H9 (cell line): ENCODE data around the gene SNX25. TPM values are rescaled to one million over a fixed set of nuclear protein-coding genes. Genes with fewer than 3 reads are reported as not detected.

Experiments used
- DNase-seq: peaks from one replicate; pipeline ENCODE4 v3.0.0-alpha.2; 2017
- H2AFZ ChIP-seq: one replicate; pipeline ENCODE4 v1.6.1; 2013; ENCODE audit warnings: mild to moderate bottlenecking, low read length, control low read depth, moderate library complexity
- H2AK5ac ChIP-seq: 2 replicates; pipeline ENCODE4 v1.6.1; 2013; ENCODE audit warnings: low read length, control low read depth, mixed read lengths; ENCODE audit not compliant: insufficient read length
- H2BK120ac ChIP-seq: one replicate; pipeline ENCODE4 v1.6.1; 2013; ENCODE audit warnings: low read depth, mild to moderate bottlenecking, low read length, control low read depth, inconsistent platforms; ENCODE audit not compliant: poor library complexity, severe bottlenecking
- H2BK12ac ChIP-seq: 2 replicates; pipeline ENCODE4 v1.6.1; 2013; ENCODE audit warnings: low read length, control low read depth, mixed read lengths, low read depth; ENCODE audit not compliant: insufficient read length
- H2BK15ac ChIP-seq: 2 replicates; pipeline ENCODE4 v1.6.1; 2013; ENCODE audit warnings: low read depth, low read length, control low read depth
- H2BK20ac ChIP-seq: one replicate; pipeline ENCODE4 v1.6.1; 2013; ENCODE audit warnings: low read depth, mild to moderate bottlenecking, low read length, control low read depth, inconsistent platforms; ENCODE audit not compliant: poor library complexity, severe bottlenecking
- H2BK5ac ChIP-seq: 2 replicates; pipeline ENCODE4 v1.6.1; 2013; ENCODE audit warnings: low read length, control low read depth, mixed read lengths; ENCODE audit not compliant: insufficient read length
- H3K14ac ChIP-seq: 2 replicates; pipeline ENCODE4 v1.6.1; 2013; ENCODE audit warnings: low read length, control low read depth; ENCODE audit not compliant: insufficient read depth
- H3K18ac ChIP-seq: 2 replicates; pipeline ENCODE4 v1.6.1; 2013; ENCODE audit warnings: low read depth, mild to moderate bottlenecking, mixed read lengths, low read length, control low read depth; ENCODE audit not compliant: insufficient read length
- H3K23ac ChIP-seq: 2 replicates; pipeline ENCODE4 v1.6.1; 2013; ENCODE audit warnings: low read length, control low read depth, mixed read lengths, low read depth; ENCODE audit not compliant: insufficient read length
- H3K23me2 ChIP-seq: 2 replicates; pipeline ENCODE4 v1.6.1; 2013; ENCODE audit warnings: low read depth, mild to moderate bottlenecking, mixed read lengths, low read length, control low read depth; ENCODE audit not compliant: insufficient read length, poor library complexity, severe bottlenecking
- H3K27ac ChIP-seq: 2 replicates; pipeline ENCODE4 v1.5.1; 2013; ENCODE audit warnings: low read length, control low read depth, mixed read lengths, low read depth; ENCODE audit not compliant: insufficient read length
- H3K27me3 ChIP-seq: 2 replicates; pipeline ENCODE4 v1.6.1; 2013; ENCODE audit warnings: low read length, control low read depth, inconsistent platforms; ENCODE audit not compliant: insufficient read depth
- H3K4ac ChIP-seq: 2 replicates; pipeline ENCODE4 v1.6.1; 2013; ENCODE audit warnings: low read depth, mild to moderate bottlenecking, control low read depth, inconsistent platforms, low read length, moderate library complexity
- H3K4me1 ChIP-seq: 2 replicates; pipeline ENCODE4 v1.6.1; 2013; ENCODE audit warnings: low read length, control low read depth, inconsistent platforms; ENCODE audit not compliant: insufficient read depth
- H3K4me2 ChIP-seq: 2 replicates; pipeline ENCODE4 v1.6.1; 2013; ENCODE audit warnings: low read length, control low read depth, mixed read lengths; ENCODE audit not compliant: insufficient read length, insufficient read depth
- H3K56ac ChIP-seq: 2 replicates; pipeline ENCODE4 v1.6.1; 2013; ENCODE audit warnings: low read depth, mild to moderate bottlenecking, mixed read lengths, low read length, control low read depth; ENCODE audit not compliant: insufficient read length
- H3K79me1 ChIP-seq: 2 replicates; pipeline ENCODE4 v1.6.1; 2013; ENCODE audit warnings: low read depth, mild to moderate bottlenecking, moderate library complexity, low read length, control low read depth, inconsistent platforms; ENCODE audit not compliant: insufficient read depth, poor library complexity, severe bottlenecking
- H3K79me2 ChIP-seq: 2 replicates; pipeline ENCODE4 v1.6.1; 2013; ENCODE audit warnings: low read length, control low read depth, inconsistent platforms; ENCODE audit not compliant: insufficient read depth
- H3K9ac ChIP-seq: 2 replicates; pipeline ENCODE4 v1.6.1; 2013; ENCODE audit warnings: low read length, control low read depth, mixed read lengths; ENCODE audit not compliant: insufficient read length; ENCODE audit errors: extremely low read depth
- H3K9me3 ChIP-seq: one replicate; pipeline ENCODE4 v1.6.1; 2013; ENCODE audit warnings: low read depth, low read length, inconsistent platforms; ENCODE audit not compliant: control insufficient read depth
- H3T11ph ChIP-seq: one replicate; pipeline ENCODE4 v1.6.1; 2013; ENCODE audit warnings: mild to moderate bottlenecking, low read length, control low read depth, inconsistent platforms
- H4K20me1 ChIP-seq: one replicate; pipeline ENCODE4 v1.6.1; 2013; ENCODE audit not compliant: control insufficient read depth, insufficient read length, insufficient read depth
- H4K5ac ChIP-seq: 2 replicates; pipeline ENCODE4 v1.6.1; 2013; ENCODE audit warnings: low read depth, mild to moderate bottlenecking, mixed read lengths, low read length, control low read depth; ENCODE audit not compliant: insufficient read length
- H4K8ac ChIP-seq: replicated peaks from 2 replicates; pipeline ENCODE4 v1.6.1; 2013; ENCODE audit warnings: low read length, control low read depth, mixed read lengths, low read depth; ENCODE audit not compliant: insufficient read length
- H4K91ac ChIP-seq: 2 replicates; pipeline ENCODE4 v1.6.1; 2013; ENCODE audit warnings: low read depth, mild to moderate bottlenecking, moderate library complexity, mixed read lengths, low read length, control low read depth; ENCODE audit not compliant: insufficient read length
- H3K27ac Mint-ChIP-seq, 3 experiments: 2 replicates in 2 of 3; 3 replicates in 1 of 3; pipeline ENCODE4 v1.8.0; 2020 to 2021; ENCODE audit warnings: mixed read lengths in 3 of 3, mild to moderate bottlenecking in 1 of 3, moderate library complexity in 1 of 3
- H3K27me3 Mint-ChIP-seq: 2 replicates; pipeline ENCODE4 v1.8.0; 2021; ENCODE audit warnings: low read depth, mild to moderate bottlenecking, moderate library complexity, mixed read lengths
- H3K36me3 Mint-ChIP-seq, 3 experiments: 2 replicates in 2 of 3; 3 replicates in 1 of 3; pipeline ENCODE4 v1.8.0; 2020 to 2021; ENCODE audit warnings: low read depth in 3 of 3, mixed read lengths in 3 of 3; ENCODE audit not compliant: insufficient read depth in 1 of 3
- H3K4me1 Mint-ChIP-seq, 2 experiments: 2 replicates each; pipeline ENCODE4 v1.8.0; 2020; ENCODE audit warnings: mixed read lengths in 2 of 2
- H3K4me3 Mint-ChIP-seq, 2 experiments: 2 replicates in 1 of 2; 3 replicates in 1 of 2; pipeline ENCODE4 v1.8.0; 2020 to 2021; ENCODE audit warnings: mild to moderate bottlenecking in 2 of 2, mixed read lengths in 2 of 2, moderate library complexity in 1 of 2
- H3K9me3 Mint-ChIP-seq, 2 experiments: 2 replicates in 1 of 2; 3 replicates in 1 of 2; pipeline ENCODE4 v1.8.0; 2020; ENCODE audit warnings: mild to moderate bottlenecking in 2 of 2, mixed read lengths in 2 of 2, moderate library complexity in 1 of 2
- WGBS: extraction: QIAGEN DNeasy Blood & Tissue Kit; methylation state at CpG from one replicate; pipeline ENCODE4 v1.1.7; 2013; ENCODE audit warnings: missing lambda C conversion rate, low lambda C conversion rate, mixed read lengths; ENCODE audit not compliant: insufficient read length; ENCODE audit errors: extremely low coverage; 5-methylcytosine and 5-hydroxymethylcytosine counted together
- total RNA-seq: library from RNA; stranded (reverse); gene quantifications from 2 replicates; pipeline ENCODE4 v1.2.1, GENCODE V29; 2021
- TF ChIP-seq, protein P1 (sequence below): fragments of 200-600 bp; sonication (generic); conservative IDR thresholded peaks from 3 replicates; pipeline ENCODE4 v1.8.0; 2021; ENCODE audit warnings: antibody characterized with exemption, mild to moderate bottlenecking

The SNX25 gene
- total RNA-seq, 1 experiment from 2014 or later, result 28.2 TPM

DNA sequence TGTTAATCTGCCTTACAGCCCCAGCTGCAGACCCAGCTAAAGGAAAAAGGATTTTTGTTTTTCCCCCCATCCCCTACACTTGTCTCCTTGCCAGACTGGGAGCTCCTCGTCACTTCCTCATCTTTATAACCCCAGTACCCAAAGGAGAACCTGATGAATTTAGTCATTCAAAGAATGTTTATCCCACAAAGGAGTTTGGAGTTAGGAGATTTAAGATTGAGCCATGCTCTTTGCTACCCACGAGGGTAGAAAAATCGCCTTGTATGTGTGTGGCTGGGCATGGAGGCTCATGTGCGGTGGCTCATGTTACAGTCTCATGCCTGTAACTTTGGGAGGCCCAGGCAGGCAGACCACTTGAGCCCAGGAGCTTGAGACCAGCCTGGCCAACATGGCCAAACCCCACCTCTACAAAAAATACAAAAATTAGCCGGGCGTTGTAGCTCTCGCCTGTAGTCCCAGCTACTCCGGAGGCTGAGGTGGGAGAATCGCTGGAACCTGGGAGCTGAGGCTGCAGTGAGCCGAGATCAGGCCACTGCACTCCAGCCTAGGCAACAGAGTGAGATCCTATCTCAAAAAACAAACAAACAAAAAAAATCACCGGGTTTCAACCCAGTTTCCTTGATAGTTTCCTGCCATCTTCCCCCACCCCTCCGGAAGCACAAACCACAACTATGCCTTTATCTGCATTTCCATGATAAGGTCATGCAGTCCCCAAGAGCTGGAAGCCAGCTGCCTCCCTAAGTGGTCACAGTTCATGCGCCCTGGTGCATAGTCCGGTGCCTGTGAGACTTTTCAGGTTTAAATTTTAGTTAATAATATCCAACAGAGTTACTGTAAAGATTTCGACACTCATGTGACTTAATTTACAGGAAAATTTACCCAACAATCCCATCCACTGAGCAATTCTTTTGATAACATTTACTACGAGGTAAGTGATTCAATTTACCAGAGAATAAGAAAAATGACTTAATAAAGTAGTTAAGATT lies 7.1 kb upstream of the SNX25 start:
- peaks cover 3% of the 10 kb centered on the region for H3K23me2 ChIP-seq
- H4K20me1 ChIP-seq, result no peaks in the 10 kb centered on the region
- H2BK5ac ChIP-seq, result no peak overlapping the region
- H3K9me3 ChIP-seq, result no peaks in the 10 kb centered on the region
- H3K56ac ChIP-seq, result no peak overlapping the region
- no peaks in the 10 kb centered on the region for H3K79me1 ChIP-seq
- no peak overlapping the region for H4K5ac ChIP-seq
- H3K23ac ChIP-seq, result no peak overlapping the region
- H3K27ac ChIP-seq, result peak overlapping the region; percentile 73
- no peak overlapping the region for H3K4ac ChIP-seq
- no peak overlapping the region for H2AK5ac ChIP-seq
- peak overlapping the region; percentile 69 for H2BK120ac ChIP-seq
- no peak overlapping the region for H4K91ac ChIP-seq
- H2BK20ac ChIP-seq, result peak overlapping the region; percentile 12
- Mint-ChIP-seq H3K4me3 (peak overlapping the region; percentile 85 to 93), H3K27me3 (peaks cover 9% of the 10 kb centered on the region; the same call in 1 of the 2 replicates), H3K27ac (peak overlapping the region; percentile 2 to 91 (median 91)), H3K9me3 (no peaks in the 10 kb centered on the region), H3K36me3 (peaks cover 1 to 16% (median 13%) of the 10 kb centered on the region in 3 experiments; a peak in 3 of 7 replicates), H3K4me1 (peaks cover 26 to 32% of the 10 kb centered on the region in 2 experiments)
- H3K27me3 ChIP-seq, result no peaks in the 10 kb centered on the region
- H4K8ac ChIP-seq, result no peak overlapping the region
- H2BK15ac ChIP-seq, result no peak overlapping the region
- H3K14ac ChIP-seq, result peak overlapping the region; percentile 57; the same call in 1 of the 2 replicates
- H3K4me1 ChIP-seq, result peaks cover 7% of the 10 kb centered on the region; the same call in 1 of the 2 replicates
- no peak overlapping the region for H2BK12ac ChIP-seq
- peak overlapping the region; percentile 64 for H3K18ac ChIP-seq
- H3T11ph ChIP-seq, result no peak overlapping the region
- TF ChIP-seq, protein P1, sequence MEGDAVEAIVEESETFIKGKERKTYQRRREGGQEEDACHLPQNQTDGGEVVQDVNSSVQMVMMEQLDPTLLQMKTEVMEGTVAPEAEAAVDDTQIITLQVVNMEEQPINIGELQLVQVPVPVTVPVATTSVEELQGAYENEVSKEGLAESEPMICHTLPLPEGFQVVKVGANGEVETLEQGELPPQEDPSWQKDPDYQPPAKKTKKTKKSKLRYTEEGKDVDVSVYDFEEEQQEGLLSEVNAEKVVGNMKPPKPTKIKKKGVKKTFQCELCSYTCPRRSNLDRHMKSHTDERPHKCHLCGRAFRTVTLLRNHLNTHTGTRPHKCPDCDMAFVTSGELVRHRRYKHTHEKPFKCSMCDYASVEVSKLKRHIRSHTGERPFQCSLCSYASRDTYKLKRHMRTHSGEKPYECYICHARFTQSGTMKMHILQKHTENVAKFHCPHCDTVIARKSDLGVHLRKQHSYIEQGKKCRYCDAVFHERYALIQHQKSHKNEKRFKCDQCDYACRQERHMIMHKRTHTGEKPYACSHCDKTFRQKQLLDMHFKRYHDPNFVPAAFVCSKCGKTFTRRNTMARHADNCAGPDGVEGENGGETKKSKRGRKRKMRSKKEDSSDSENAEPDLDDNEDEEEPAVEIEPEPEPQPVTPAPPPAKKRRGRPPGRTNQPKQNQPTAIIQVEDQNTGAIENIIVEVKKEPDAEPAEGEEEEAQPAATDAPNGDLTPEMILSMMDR, result no peak
- peak overlapping the region; percentile 7 for H3K9ac ChIP-seq
- no peak overlapping the region for H2AFZ ChIP-seq
- no CpG with 5 or more reads among the region's 16 CpGs for WGBS
- DNase-seq, result peak; percentile 39
- H3K4me2 ChIP-seq, result peak overlapping the region; percentile 39
- peaks cover 2% of the 10 kb centered on the region; the same call in 1 of the 2 replicates for H3K79me2 ChIP-seq
